CD14-positive monocyte (primary cell): ENCODE data around the gene ALKBH3. TPM values are rescaled to one million over a fixed set of nuclear protein-coding genes. Genes with fewer than 3 reads are reported as not detected.

ENCODE experiments used
- DNase-seq, 3 donors: peaks; one replicate each; pipeline ENCODE4 v3.0.0-alpha.2; 2011 to 2022
- H2AFZ ChIP-seq: 2 replicates; pipeline ENCODE4 v1.6.0; 2012; ENCODE audit warnings: mild to moderate bottlenecking, low read depth, low read length, inconsistent platforms; ENCODE audit not compliant: insufficient read depth, poor library complexity, severe bottlenecking
- H3K27ac ChIP-seq, 2 donors: 1 replicate in 1 of 2; 2 replicates in 1 of 2; pipeline ENCODE4 v1.5.1; 2012 to 2013; ENCODE audit warnings: low read length in 2 of 2, control low read depth in 1 of 2, inconsistent platforms in 1 of 2, low read depth in 1 of 2, mild to moderate bottlenecking in 1 of 2
- H3K27me3 ChIP-seq, 2 donors: one replicate each; pipeline versions ENCODE4 v1.6.0 to v1.6.1; 2011 to 2013; ENCODE audit warnings: low read length in 2 of 2; ENCODE audit not compliant: control insufficient read depth in 2 of 2, insufficient read depth in 2 of 2
- H3K36me3 ChIP-seq, 2 donors: replicated peaks in 1 of 2; 1 replicate in 1 of 2; 2 replicates in 1 of 2; pipeline versions ENCODE4 v1.5.1 to v1.6.1; 2012 to 2013; ENCODE audit warnings: low read length in 2 of 2, control low read depth in 1 of 2, inconsistent platforms in 1 of 2, mild to moderate bottlenecking in 1 of 2; ENCODE audit not compliant: insufficient read depth in 2 of 2, control insufficient read depth in 1 of 2
- H3K4me1 ChIP-seq, 2 donors: 1 replicate in 1 of 2; 2 replicates in 1 of 2; pipeline versions ENCODE4 v1.5.1 to v1.6.1; 2012 to 2013; ENCODE audit warnings: low read length in 2 of 2, control low read depth in 1 of 2, inconsistent platforms in 1 of 2, mild to moderate bottlenecking in 1 of 2, moderate library complexity in 1 of 2; ENCODE audit not compliant: insufficient read depth in 2 of 2, control insufficient read depth in 1 of 2
- H3K4me2 ChIP-seq: replicated peaks from 2 replicates; pipeline ENCODE3; 2012; ENCODE audit warnings: low read length, moderate library complexity, mild to moderate bottlenecking; ENCODE audit not compliant: poor library complexity, severe bottlenecking; ENCODE audit errors: extremely low read depth
- H3K4me3 ChIP-seq, 3 experiments: fragments of 200-600 bp in 1 of 3; sonication (generic) in 1 of 3; replicated peaks in 1 of 3; 1 replicate in 2 of 3; 2 replicates in 1 of 3; pipeline ENCODE4 v1.5.1; 2011 to 2013; ENCODE audit warnings: low read length in 3 of 3, mild to moderate bottlenecking in 3 of 3, control low read depth in 2 of 3, low read depth in 2 of 3, inconsistent platforms in 1 of 3, moderate library complexity in 1 of 3
- H3K79me2 ChIP-seq: 2 replicates; pipeline ENCODE4 v1.6.0; 2012; ENCODE audit warnings: mild to moderate bottlenecking, control low read depth, inconsistent platforms, low read length, moderate library complexity; ENCODE audit not compliant: insufficient read depth
- H3K9ac ChIP-seq: 2 replicates; pipeline ENCODE4 v1.6.0; 2017; ENCODE audit warnings: low read length, mild to moderate bottlenecking; ENCODE audit not compliant: insufficient read depth, poor library complexity, severe bottlenecking
- H3K9me3 ChIP-seq, 2 donors: replicated peaks in 1 of 2; 1 replicate in 1 of 2; 2 replicates in 1 of 2; pipeline versions ENCODE4 v1.5.1 to v1.6.1; 2012 to 2013; ENCODE audit warnings: low read length in 2 of 2, control low read depth in 1 of 2; ENCODE audit not compliant: control insufficient read depth in 1 of 2, insufficient read depth in 1 of 2
- H4K20me1 ChIP-seq: 2 replicates; pipeline ENCODE4 v1.6.0; 2012; ENCODE audit warnings: mild to moderate bottlenecking, low read length, control low read depth, moderate library complexity; ENCODE audit not compliant: insufficient read depth
- H3K27ac Mint-ChIP-seq, 7 donors: one replicate each; pipeline ENCODE4 v1.8.0; 2020; ENCODE audit warnings: mild to moderate bottlenecking in 7 of 7, mixed read lengths in 7 of 7, moderate library complexity in 6 of 7, inconsistent platforms in 2 of 7
- H3K27me3 Mint-ChIP-seq, 3 donors: one replicate each; pipeline ENCODE4 v1.8.0; 2021 to 2022; ENCODE audit warnings: low read depth in 3 of 3, mild to moderate bottlenecking in 3 of 3, mixed read lengths in 3 of 3, moderate library complexity in 3 of 3, inconsistent platforms in 1 of 3
- H3K36me3 Mint-ChIP-seq, 2 donors: one replicate each; pipeline ENCODE4 v1.8.0; 2020; ENCODE audit warnings: mixed read lengths in 2 of 2, inconsistent platforms in 1 of 2, mild to moderate bottlenecking in 1 of 2
- H3K4me1 Mint-ChIP-seq: one replicate; pipeline ENCODE4 v1.8.0; 2020; ENCODE audit warnings: mild to moderate bottlenecking, mixed read lengths
- H3K4me3 Mint-ChIP-seq, 2 donors: one replicate each; pipeline ENCODE4 v1.8.0; 2020; ENCODE audit warnings: mild to moderate bottlenecking in 2 of 2, mixed read lengths in 2 of 2, moderate library complexity in 1 of 2
- H3K9me3 Mint-ChIP-seq, 7 donors: one replicate each; pipeline ENCODE4 v1.8.0; 2020 to 2022; ENCODE audit warnings: mixed read lengths in 7 of 7, mild to moderate bottlenecking in 6 of 7, moderate library complexity in 6 of 7, inconsistent platforms in 2 of 7
- WGBS: methylation state at CpG from one replicate; pipeline ENCODE4 v1.1.5; 2013; ENCODE audit warnings: missing lambda C conversion rate; ENCODE audit not compliant: insufficient coverage; 5-methylcytosine and 5-hydroxymethylcytosine counted together
- intact Hi-C, 2 donors: fragments of 100-400 bp; cut with micrococcal nuclease; formaldehyde crosslinking; loops; one replicate each; pipeline versions ENCODE4 v1.15.0 to v1.15.1; 2023
- polyA plus RNA-seq, 3 donors: library from polyadenylated mRNA; depleted of rRNA in 1 of 3; unstranded in 2 of 3; stranded (reverse) in 1 of 3; fragments of 300-500 nt in 2 of 3; fragments of >200 nt in 1 of 3; fragmentation: Illumina TruSeq in 2 of 3; gene quantifications; 1 replicate in 2 of 3; 2 replicates in 1 of 3; pipeline ENCODE4 v1.2.3, GENCODE V29; 2012 to 2021
- TF ChIP-seq, protein P1 (sequence below): fragments of 200-600 bp; IDR thresholded peaks from one replicate; pipeline ENCODE4 v1.8.0; 2022; ENCODE audit warnings: antibody characterized with exemption, mild to moderate bottlenecking

ALKBH3 gene
- polyA plus RNA-seq, 3 donors: 22.1 to 25.8 (median 22.7) TPM

GRCh38 chr11:43928721-43929120 is 48.1 kb downstream of the ALKBH3 start:
- Mint-ChIP-seq H3K36me3 (no peaks in the 10 kb centered on the region), H3K27me3 (peaks cover 2 to 3% (median 2%) of the 10 kb centered on the region in 3 donors), H3K4me3 (no peak overlapping the region), H3K4me1 (no peaks in the 10 kb centered on the region), H3K9me3 (no peaks in the 10 kb centered on the region), H3K27ac (no peak overlapping the region)
- WGBS: no CpG with 5 or more reads among the region's 4 CpGs
- Histone ChIP-seq H3K4me2 (no peak overlapping the region), H3K9ac (no peak overlapping the region), H2AFZ (no peak overlapping the region), H3K4me1 (no peaks in the 10 kb centered on the region), H3K9me3 (no peaks in the 10 kb centered on the region), H3K4me3 (no peak overlapping the region), H3K36me3 (no peaks in the 10 kb centered on the region), H4K20me1 (no peaks in the 10 kb centered on the region), H3K27me3 (no peaks in the 10 kb centered on the region), H3K27ac (no peak overlapping the region), H3K79me2 (no peaks in the 10 kb centered on the region)
- no peak for DNase-seq
- TF ChIP-seq, protein P1, sequence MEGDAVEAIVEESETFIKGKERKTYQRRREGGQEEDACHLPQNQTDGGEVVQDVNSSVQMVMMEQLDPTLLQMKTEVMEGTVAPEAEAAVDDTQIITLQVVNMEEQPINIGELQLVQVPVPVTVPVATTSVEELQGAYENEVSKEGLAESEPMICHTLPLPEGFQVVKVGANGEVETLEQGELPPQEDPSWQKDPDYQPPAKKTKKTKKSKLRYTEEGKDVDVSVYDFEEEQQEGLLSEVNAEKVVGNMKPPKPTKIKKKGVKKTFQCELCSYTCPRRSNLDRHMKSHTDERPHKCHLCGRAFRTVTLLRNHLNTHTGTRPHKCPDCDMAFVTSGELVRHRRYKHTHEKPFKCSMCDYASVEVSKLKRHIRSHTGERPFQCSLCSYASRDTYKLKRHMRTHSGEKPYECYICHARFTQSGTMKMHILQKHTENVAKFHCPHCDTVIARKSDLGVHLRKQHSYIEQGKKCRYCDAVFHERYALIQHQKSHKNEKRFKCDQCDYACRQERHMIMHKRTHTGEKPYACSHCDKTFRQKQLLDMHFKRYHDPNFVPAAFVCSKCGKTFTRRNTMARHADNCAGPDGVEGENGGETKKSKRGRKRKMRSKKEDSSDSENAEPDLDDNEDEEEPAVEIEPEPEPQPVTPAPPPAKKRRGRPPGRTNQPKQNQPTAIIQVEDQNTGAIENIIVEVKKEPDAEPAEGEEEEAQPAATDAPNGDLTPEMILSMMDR: no peak
- intact Hi-C loops: no loop called here

DNA sequence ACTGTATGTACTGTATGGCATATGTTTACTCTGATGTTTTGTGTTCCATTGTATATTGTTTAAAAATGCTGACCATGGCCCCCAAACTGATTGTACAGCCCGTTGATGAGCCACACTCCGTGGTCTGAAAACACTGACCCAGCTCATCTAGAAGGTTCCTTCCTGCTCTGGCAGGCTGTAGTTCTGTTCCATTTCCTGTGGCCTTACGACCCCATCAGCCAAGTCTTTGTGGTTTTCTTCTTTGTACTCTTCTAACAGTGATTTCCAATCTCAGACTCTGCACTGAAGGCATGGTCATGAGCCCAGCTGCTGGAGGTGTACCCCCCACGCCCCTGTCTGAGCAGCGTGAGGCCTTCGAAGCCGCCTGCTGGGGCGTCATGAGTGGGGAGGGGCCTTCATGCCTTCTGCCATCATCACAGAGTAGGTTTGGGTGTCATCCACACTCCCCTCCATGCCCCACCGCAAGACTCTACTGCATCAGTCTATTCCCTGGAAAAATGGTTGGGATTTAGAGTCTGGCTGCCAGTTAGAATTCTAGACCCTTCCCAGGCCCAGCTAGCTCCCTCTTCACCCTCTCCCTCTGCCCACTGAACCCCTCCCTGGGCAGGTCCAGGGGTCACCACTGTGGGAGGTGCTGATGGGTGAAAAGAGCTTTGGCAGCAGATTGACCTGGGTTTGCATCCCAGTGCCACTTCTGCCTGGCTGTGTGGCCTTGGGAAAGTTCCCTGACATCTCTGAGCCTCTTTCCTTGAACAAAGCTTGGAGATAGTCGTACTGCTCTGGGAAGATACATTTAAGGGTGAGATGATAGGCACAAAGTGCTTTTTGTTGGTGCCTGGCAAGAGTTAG is 50.5 kb downstream of the ALKBH3 start:
- 25% methylated on average over 4 of the region's 10 CpGs for whole genome bisulfite sequencing
- no peak overlapping the region for H3K4me3 Mint-ChIP-seq
- DNase-seq: no peak

More for the DNA sequence above, 50.5 kb downstream of the ALKBH3 start:
- Histone ChIP-seq H3K79me2 (no peaks in the 10 kb centered on the region), H2AFZ (no peak overlapping the region), H3K27me3 (no peaks in the 10 kb centered on the region), H3K36me3 (no peaks in the 10 kb centered on the region), H3K4me1 (no peaks in the 10 kb centered on the region), H4K20me1 (no peaks in the 10 kb centered on the region), H3K27ac (no peak overlapping the region), H3K4me3 (no peak overlapping the region), H3K9me3 (no peaks in the 10 kb centered on the region), H3K9ac (no peak overlapping the region), H3K4me2 (no peak overlapping the region)
- intact Hi-C loops: no loop called here
- peaks cover 3 to 8% (median 5%) of the 10 kb centered on the region in 3 donors for H3K27me3 Mint-ChIP-seq
- H3K9me3 Mint-ChIP-seq: no peaks in the 10 kb centered on the region
- TF ChIP-seq, protein P1: no peak
- H3K36me3 Mint-ChIP-seq: no peaks in the 10 kb centered on the region
- no peak overlapping the region for H3K27ac Mint-ChIP-seq
- peaks cover 5% of the 10 kb centered on the region for H3K4me1 Mint-ChIP-seq
